Ishikawa (cell line): Measurements from ENCODE around the gene SCFD2.

Experiments
- TCF12 ChIP-seq: IDR thresholded peaks from 2 replicates; pipeline ENCODE4 v1.6.1; 2012; ENCODE audit warnings: low read depth
- ZBTB7A ChIP-seq: IDR thresholded peaks from 2 replicates; pipeline ENCODE4 v1.6.1; 2012; ENCODE audit warnings: low read depth
- TF ChIP-seq, protein P1 (sequence below): IDR thresholded peaks from 2 replicates; pipeline ENCODE4 v1.6.1; 2012
- TF ChIP-seq, protein P2 (sequence below): IDR thresholded peaks from 2 replicates; pipeline ENCODE4 v1.6.1; 2012; ENCODE audit warnings: low read depth, mild to moderate bottlenecking

DNA sequence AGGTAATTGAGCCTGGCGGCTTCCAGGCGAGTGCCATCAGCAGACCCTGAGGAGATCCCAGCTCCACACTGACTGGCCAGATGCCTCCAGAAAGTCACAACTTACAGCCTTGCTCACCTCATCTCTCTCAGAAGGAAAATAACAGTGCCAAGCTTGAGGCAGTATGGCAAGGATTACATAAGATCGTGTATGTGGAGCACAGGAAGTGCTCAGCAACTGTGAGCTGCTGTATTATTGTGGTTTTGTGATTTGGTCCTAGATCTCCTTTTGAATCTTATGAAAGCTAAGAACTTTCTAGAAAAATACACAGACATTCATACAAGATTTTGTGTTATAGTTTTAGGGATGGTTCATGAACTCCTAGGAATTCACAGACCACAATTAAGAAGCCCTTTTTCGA lies 489.8 kb downstream of the SCFD2 start:
- TF ChIP-seq, protein P1, sequence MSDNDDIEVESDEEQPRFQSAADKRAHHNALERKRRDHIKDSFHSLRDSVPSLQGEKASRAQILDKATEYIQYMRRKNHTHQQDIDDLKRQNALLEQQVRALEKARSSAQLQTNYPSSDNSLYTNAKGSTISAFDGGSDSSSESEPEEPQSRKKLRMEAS = no peak
- TF ChIP-seq ZBTB7A (no peak), TCF12 (no peak)
- TF ChIP-seq, protein P2, sequence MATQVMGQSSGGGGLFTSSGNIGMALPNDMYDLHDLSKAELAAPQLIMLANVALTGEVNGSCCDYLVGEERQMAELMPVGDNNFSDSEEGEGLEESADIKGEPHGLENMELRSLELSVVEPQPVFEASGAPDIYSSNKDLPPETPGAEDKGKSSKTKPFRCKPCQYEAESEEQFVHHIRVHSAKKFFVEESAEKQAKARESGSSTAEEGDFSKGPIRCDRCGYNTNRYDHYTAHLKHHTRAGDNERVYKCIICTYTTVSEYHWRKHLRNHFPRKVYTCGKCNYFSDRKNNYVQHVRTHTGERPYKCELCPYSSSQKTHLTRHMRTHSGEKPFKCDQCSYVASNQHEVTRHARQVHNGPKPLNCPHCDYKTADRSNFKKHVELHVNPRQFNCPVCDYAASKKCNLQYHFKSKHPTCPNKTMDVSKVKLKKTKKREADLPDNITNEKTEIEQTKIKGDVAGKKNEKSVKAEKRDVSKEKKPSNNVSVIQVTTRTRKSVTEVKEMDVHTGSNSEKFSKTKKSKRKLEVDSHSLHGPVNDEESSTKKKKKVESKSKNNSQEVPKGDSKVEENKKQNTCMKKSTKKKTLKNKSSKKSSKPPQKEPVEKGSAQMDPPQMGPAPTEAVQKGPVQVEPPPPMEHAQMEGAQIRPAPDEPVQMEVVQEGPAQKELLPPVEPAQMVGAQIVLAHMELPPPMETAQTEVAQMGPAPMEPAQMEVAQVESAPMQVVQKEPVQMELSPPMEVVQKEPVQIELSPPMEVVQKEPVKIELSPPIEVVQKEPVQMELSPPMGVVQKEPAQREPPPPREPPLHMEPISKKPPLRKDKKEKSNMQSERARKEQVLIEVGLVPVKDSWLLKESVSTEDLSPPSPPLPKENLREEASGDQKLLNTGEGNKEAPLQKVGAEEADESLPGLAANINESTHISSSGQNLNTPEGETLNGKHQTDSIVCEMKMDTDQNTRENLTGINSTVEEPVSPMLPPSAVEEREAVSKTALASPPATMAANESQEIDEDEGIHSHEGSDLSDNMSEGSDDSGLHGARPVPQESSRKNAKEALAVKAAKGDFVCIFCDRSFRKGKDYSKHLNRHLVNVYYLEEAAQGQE = no peak
